ENCODE results near the gene FLT3. TPM values are rescaled to one million over a fixed set of nuclear protein-coding genes. Genes with fewer than 3 reads are reported as not detected.

FLT3 gene
- total RNA-seq, 1 donor from 2014 or later: not detected

DNA sequence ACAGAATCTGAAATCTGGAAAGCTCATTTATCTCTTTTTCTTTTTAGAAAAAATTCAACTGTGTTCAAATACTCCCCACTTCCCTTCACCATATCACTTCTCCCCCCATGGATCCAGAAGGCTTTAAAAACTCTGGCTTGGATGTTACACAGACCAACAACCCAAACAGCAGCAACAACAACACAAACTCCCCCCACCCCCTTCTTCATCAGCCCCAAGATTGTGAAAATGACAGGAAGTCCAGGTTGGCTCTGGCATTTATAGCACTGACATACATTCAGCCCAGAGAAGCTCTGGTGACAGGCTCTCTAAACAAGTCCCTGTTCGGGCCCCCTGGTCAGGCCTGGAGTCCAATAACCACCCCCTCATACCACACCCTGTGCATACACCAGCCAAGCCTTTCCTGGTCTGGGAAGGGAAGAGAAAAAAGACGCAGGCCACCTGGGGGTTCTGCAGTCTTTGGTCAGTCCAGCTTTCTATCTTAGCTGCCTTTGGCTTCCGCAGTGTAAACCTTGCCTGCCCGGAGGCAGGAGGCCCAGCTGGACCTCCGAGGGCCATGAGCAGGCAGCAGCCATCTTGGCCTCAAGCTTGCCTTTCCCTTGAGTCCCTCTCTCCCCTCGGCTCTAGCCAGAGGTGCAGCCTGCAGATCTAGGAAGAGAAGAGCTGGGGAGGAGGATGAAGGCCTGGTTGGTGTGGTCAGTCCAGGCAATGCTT lies 138.1 kb downstream of the FLT3 start:
- DNase-seq (ENCODE audit: low read depth in 2 of 2): no peak

DNA sequence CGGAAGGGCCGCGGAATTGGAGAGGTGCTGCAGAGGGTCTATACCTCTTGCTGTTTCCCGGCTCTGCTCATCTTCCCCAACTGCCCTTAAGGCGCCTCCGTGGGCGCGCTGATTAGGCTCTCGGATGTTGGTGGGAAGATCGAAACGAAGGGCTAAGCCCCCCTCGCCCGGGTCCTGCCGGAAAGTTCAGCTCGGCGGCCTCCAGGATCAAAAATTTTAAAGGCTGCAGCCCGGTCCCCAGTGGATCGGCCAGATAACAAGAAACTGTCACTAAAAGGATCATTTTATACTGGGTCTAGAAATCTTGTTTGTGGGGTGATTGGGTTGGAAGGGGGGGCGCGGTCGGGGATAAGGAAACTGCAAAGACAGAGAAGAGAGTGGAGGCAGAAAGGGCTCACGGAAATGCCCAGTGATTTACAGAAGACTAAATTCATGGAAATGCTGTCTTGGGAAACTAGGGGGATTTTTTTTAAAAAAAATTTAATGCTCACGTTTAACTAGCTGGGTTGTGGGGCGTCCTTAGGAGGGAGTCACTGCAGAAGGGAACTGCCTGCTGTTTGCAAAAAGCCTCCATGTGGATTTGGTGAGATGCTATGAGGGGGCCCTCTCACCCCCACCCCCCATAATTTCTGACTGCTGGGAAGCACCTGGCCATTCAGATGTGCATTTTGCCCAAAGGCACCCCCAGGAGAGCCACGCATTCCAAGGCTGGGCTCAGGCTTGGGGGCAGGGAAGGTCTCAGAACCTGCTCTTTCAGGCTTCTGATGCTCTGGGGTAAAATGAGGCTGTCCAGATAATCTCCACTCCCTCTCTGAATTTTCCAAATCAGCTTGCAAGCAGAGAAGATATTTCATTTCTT lies 138.9 kb downstream of the FLT3 start:
- no peak for DNase-seq (ENCODE audit: low read depth in 2 of 2)

DNA sequence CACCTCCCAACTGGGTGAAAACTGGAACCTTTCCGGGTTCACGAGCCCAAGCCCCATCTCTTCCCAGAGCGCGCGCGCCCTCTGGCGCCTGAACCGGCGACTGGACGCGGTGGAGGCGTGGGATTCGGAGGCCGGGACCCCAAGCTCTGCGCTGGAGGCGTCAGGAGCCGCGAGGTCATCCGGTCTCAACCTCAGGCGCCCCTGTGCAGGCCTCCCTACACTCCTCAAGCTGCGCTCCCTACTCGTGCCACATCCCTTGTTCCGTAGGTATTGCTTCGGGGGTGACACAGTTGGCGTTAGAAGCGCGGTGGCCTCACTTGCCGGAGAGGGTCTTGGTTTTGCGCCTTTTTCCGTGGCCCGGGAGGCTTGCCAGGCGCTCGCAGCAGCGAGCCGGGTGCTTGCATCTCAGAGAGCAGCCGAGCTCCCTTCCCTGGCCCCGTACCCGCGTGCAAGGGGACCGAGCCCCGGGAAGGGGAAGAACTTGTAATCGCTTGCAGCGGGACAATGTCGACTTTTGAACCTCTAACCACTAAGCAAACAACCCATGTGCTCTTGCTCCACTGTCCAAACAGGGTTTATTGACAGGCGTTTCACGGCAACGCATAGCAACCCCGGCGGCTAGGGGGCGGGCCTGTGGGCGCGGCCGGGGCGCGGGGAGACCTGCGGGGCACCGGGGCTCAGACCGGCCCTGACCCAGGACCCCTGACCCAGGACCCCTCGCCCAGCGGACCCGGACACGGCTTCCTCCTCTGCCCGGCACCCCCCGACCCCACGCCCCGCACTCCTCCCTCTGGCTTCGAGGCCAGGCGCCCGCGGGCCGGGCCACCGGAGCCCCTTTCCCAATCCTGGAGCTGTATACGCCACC lies 139.8 kb downstream of the FLT3 start:
- peak; percentile 31 to 34 for DNase-seq (ENCODE audit: low read depth in 2 of 2)

DNA sequence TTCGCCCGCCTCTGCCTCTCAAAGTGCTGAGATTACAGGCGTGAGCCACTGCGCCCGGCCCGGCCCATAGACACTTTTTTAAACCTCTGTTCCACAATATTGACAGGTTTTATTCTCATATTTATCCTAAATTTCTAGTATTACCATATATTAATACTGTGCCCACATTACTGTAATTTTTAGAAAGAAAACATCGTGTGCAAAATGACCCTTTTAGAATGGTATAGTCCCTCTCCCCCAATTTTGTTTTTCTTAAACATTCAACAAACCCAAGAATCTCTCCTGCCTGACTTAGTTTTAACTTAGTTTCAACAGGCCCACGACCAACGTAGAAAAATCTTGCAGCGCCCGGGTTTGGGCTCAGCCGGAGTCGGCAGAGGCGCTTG lies 140.4 kb downstream of the FLT3 start:
- DNase-seq (ENCODE audit: low read depth in 2 of 2): no peak

DNA sequence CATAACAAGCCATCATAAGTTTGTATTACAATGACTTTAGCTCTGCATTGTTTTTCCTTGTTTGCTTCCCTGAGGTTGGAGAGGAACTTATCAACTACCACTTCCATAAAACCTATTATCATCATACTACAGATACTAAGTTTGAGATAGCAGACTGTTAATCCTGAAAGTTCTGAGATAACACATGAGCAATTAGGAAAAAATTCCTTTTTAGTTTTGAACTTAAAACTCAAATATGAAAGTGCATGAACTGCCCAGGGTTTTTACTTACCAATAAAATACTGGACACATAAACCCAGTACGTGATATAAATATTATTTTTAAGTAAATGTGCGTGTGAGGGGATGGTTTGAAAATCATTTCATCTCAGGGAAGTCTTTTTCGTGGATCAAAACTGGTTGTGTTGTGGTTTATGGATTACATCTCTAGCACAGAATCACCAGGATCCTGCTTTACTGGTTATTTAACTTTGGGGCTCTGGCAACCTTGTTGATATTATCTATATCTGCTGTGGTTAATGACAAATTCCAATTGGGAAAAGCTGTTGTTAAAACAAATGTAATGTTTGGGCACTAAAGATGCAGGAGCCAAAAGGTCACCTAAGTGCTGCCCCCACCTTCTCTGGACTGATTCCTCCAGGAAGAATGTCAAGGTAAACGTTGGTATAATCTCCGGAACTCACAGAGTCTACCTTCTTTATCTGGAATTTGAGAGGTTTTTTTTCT lies 143.6 kb downstream of the FLT3 start:
- no peak for DNase-seq (ENCODE audit: low read depth in 2 of 2)

DNA sequence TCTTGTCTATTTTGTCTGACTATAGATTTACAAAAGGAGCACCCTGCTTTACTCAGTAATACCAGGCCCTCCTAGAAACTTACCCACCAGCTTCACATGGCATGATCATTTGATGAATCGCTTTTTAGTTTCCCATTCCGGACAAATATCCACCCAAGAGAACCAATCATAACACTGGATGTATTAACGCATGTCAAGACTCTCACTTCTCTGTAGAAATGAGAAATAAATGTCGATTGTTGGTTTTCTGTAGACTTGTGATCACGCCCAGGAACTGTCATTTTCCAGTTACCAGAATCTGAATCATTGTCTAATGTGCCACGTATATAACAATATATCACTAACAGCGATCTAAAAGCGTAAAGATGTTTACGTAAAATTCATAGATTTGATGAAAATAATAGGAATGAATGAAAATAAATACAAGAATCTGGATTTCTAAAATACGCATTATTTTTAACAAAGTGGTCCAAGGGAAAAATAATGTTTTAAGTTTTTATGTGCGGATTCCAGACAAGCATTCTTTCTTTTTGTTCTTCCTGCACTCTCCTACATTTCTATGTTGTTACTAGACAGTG lies 145.3 kb downstream of the FLT3 start:
- DNase-seq (ENCODE audit: low read depth in 2 of 2): no peak

DNA sequence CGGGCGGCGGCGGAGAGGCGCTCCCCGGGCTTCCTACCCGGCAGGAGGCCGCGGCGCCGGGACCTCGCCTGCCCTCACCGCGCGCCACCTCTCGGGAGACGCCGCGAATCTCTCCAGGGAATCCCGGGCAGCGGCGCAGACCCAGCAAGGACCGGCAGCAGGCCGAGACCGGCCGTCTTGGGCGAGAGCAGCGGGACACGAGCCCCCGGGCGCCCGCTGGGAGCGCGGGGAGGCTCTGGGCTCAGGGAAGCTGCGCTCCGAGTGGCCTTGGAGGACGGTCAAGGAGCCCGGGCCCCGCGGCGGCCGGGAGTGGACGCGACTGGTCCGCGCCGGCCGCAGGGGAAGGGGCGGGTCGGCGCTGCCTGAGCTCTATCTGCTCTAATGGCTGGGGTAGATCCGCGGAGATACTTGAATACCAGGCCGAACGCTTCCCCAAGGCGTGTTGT lies 145.9 kb downstream of the FLT3 start:
- DNase-seq (ENCODE audit: low read depth in 2 of 2): peak in 1 of 2 donors; percentile 22

DNA sequence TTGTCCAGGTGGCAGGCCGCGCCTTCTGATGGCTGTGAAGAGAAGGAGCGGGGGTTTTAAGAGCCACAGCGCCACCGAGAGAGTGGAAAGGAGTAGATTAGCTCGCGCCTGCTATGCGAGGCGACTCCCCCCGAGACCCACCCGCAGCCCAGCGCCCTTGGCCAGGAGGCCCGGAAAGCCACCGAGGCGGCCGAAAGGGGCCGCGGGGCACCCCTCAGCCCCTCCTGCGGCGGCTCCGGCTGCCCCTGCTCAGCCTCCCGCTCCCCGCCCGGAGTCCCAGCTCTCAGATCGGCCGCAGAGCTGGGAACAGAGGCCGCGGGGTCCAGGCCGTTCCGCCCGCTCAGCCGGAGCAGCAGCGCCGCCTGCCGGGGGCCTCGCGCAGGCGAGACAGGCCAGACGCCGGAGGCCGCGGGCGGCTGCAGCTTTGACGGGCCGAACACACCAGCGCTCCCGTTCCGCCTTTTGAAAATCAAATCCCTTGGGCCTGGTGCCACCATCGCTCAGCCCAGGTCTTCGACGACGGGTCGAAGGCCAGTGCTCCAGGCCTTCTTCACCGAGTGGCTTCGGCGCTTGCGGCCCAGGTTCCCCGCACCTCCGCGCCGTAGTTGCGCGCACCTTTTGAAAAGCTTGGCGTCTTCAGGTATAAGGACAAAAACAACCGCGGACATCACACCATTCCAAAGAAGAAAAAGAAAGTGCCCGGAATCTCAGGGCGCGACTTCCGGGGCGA lies 146.5 kb downstream of the FLT3 start:
- peak; percentile 16 to 74 for DNase-seq (ENCODE audit: low read depth in 2 of 2)

Other genes with a start within 250 kb of the FLT3 start
- not detected in 2 replicates for gene PDX1, start 180.6 kb downstream of the FLT3 start, total RNA-seq
- gene CDX2, start 131.3 kb downstream of the FLT3 start, total RNA-seq: not detected in 2 replicates
- not detected in 2 replicates for gene URAD, start 111.9 kb downstream of the FLT3 start, total RNA-seq
- 17.1 and 24.7 TPM in 2 replicates for gene PAN3, start 38.0 kb upstream of the FLT3 start, total RNA-seq